ENCODE data around the gene GUCY2C.

DNA sequence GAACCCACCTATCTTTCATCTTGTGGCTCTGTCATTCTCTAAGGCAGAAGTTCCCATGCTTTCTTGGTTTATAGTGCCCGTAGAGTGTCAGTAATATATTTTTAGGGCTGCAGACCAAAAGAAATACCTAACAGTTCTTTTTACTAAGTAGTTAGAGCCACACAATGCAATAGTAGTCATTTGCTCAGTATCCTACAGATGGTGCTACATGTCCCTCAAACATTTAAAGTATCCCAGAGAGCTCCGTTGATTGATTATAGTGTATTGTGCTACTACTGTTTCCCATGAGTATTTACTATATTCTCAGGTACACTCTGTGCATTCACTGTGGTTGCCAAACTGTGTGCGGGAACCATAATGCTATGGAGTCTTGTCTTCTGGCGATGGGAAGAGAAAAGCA, 124.0 kb downstream of the GUCY2C start:
- TF ChIP-seq RARB (CRISPR knock-in tag; IDR thresholded peaks at IDR 0.05): no peak
- no peak for TF ChIP-seq PATZ1 (CRISPR knock-in tag; IDR thresholded peaks at IDR 0.05; ENCODE audit: borderline replicate concordance)
- no peak for TF ChIP-seq CSRNP3 (CRISPR knock-in tag; IDR thresholded peaks at IDR 0.05)
- TF ChIP-seq TSHZ2 (CRISPR knock-in tag; IDR thresholded peaks at IDR 0.05): no peak
- TF ChIP-seq ISL1 (CRISPR knock-in tag; IDR thresholded peaks at IDR 0.05): no peak
- no peak for TF ChIP-seq ARNTL (CRISPR knock-in tag; IDR thresholded peaks at IDR 0.05; ENCODE audit: borderline replicate concordance, low read depth)
- TF ChIP-seq ZFP3 (CRISPR knock-in tag; IDR thresholded peaks at IDR 0.05): no peak
- TF ChIP-seq, protein P1, sequence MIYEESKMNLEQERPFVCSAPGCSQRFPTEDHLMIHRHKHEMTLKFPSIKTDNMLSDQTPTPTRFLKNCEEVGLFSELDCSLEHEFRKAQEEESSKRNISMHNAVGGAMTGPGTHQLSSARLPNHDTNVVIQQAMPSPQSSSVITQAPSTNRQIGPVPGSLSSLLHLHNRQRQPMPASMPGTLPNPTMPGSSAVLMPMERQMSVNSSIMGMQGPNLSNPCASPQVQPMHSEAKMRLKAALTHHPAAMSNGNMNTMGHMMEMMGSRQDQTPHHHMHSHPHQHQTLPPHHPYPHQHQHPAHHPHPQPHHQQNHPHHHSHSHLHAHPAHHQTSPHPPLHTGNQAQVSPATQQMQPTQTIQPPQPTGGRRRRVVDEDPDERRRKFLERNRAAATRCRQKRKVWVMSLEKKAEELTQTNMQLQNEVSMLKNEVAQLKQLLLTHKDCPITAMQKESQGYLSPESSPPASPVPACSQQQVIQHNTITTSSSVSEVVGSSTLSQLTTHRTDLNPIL (CRISPR knock-in tag; IDR thresholded peaks at IDR 0.05; ENCODE audit: low read depth): no peak
- no peak for TF ChIP-seq GLIS3 (CRISPR knock-in tag; IDR thresholded peaks at IDR 0.05)
